Ascending aorta (tissue), 2 donors: ENCODE results near the gene CRIP3. TPM values are rescaled to one million over a fixed set of nuclear protein-coding genes. Genes with fewer than 3 reads are reported as not detected.

Experiments
- DNase-seq, 2 donors: peaks; one replicate each; pipeline ENCODE4 v3.0.0-alpha.2; 2019; ENCODE audit warnings: low spot score in 2 of 2
- H3K27ac ChIP-seq, 2 donors: fragments of 200-600 bp; sonication (generic); one replicate each; pipeline ENCODE4 v1.5.1; 2016 to 2017; ENCODE audit warnings: mild to moderate bottlenecking in 1 of 2
- H3K27me3 ChIP-seq: fragments of 200-600 bp; sonication (generic); one replicate; pipeline ENCODE4 v1.5.1; 2017
- H3K36me3 ChIP-seq, 2 donors: fragments of 200-600 bp; sonication (generic); one replicate each; pipeline ENCODE4 v1.5.1; 2016
- H3K4me1 ChIP-seq, 2 donors: fragments of 200-600 bp; sonication (generic); one replicate each; pipeline ENCODE4 v1.5.1; 2016 to 2017; ENCODE audit warnings: mild to moderate bottlenecking in 1 of 2
- H3K4me3 ChIP-seq, 2 donors: fragments of 200-600 bp; sonication (generic); one replicate each; pipeline ENCODE4 v1.5.1; 2016 to 2017; ENCODE audit warnings: mild to moderate bottlenecking in 1 of 2
- H3K9me3 ChIP-seq, 2 donors: fragments of 200-600 bp; sonication (generic); one replicate each; pipeline ENCODE4 v1.5.1; 2016
- CTCF ChIP-seq, 3 experiments: fragments of 200-600 bp in 2 of 3; fragments of 450-650 bp in 1 of 3; sonication (generic) in 2 of 3; IDR thresholded peaks; one replicate each; pipeline ENCODE4 v1.5.1; 2016 to 2019; ENCODE audit warnings: antibody characterized with exemption in 3 of 3, mild to moderate bottlenecking in 1 of 3, moderate library complexity in 1 of 3
- intact Hi-C: fragments of 100-400 bp; cut with DNase I; formaldehyde crosslinking; loops from one replicate; pipeline ENCODE4 v1.15.1; 2023
- total RNA-seq: library from RNA; depleted of rRNA; stranded (reverse); fragments of >200 nt; gene quantifications from one replicate; pipeline ENCODE4 v1.1.0, GENCODE V29; 2016

Gene CRIP3
- total RNA-seq, 1 donor from 2014 or later = not detected

GRCh38 chr6:43282060-43282459 is 26.6 kb downstream of the CRIP3 start:
- Histone ChIP-seq H3K27ac (no peak overlapping the region), H3K9me3 (no peaks in the 10 kb centered on the region), H3K4me1 (no peaks in the 10 kb centered on the region), H3K36me3 (no peaks in the 10 kb centered on the region), H3K4me3 (no peak overlapping the region), H3K27me3 (no peaks in the 10 kb centered on the region)
- intact Hi-C loops = no loop called here
- no peak for DNase-seq
- TF ChIP-seq CTCF (IDR thresholded peaks at IDR 0.05) = no peak

DNA sequence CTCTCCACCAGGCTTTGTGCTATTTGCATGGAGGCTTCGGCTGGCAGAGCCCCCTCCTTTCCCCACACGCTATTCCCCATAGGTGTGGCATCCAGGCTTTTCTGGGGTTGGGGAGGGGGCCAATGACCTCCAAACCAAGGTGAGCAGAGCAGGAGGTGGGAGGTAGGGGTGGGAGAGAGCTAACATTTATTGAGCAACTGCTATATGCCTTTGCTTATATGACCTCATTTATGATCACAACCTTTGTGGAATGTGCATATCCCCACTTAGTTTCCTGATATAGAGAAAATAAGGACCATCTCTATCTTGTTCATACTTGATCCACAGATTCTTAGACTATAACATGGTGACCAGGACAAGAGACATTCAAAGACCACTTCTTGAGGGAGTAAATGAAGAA is 28.4 kb downstream of the CRIP3 start:
- DNase-seq = no peak
- intact Hi-C loops = no loop called here
- Histone ChIP-seq H3K27me3 (peaks cover 5% of the 10 kb centered on the region), H3K9me3 (no peaks in the 10 kb centered on the region), H3K27ac (no peak overlapping the region), H3K4me3 (no peak overlapping the region), H3K4me1 (peaks cover 3 to 6% of the 10 kb centered on the region in 2 donors), H3K36me3 (no peaks in the 10 kb centered on the region)
- no peak for TF ChIP-seq CTCF (IDR thresholded peaks at IDR 0.05)

DNA sequence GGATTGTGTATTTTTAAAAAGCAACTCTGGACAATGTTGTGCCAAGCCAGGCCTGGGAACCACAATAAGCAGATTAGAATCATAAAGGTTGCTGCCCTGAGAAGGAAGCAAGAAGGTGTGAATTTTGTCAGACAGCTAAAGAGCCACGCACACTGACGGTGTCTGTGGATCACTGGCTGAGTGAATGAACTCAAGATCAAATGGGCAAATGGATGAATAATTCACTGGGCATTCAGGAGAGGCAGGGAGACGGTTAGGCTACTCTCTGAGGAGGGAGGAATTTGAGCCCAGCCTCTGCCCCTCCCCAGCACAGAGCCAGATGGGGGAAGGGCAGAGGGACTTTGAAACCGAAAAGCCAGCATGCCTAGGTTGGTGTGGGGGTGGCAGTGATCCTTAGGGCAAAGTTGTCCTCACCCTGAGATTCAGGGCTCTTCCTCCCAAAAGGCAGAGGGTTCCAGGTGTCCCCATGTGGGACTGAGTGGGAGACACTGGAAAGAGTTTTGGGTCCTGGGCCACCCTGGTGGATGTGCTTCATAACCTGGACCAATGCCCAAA is 30.0 kb downstream of the CRIP3 start:
- Histone ChIP-seq H3K9me3 (no peaks in the 10 kb centered on the region), H3K27ac (no peak overlapping the region), H3K36me3 (no peaks in the 10 kb centered on the region), H3K4me3 (no peak overlapping the region), H3K27me3 (peaks cover 5% of the 10 kb centered on the region), H3K4me1 (peaks cover 6 to 9% of the 10 kb centered on the region in 2 donors)
- intact Hi-C loops = no loop called here
- no peak for TF ChIP-seq CTCF (IDR thresholded peaks at IDR 0.05)
- no peak for DNase-seq

DNA sequence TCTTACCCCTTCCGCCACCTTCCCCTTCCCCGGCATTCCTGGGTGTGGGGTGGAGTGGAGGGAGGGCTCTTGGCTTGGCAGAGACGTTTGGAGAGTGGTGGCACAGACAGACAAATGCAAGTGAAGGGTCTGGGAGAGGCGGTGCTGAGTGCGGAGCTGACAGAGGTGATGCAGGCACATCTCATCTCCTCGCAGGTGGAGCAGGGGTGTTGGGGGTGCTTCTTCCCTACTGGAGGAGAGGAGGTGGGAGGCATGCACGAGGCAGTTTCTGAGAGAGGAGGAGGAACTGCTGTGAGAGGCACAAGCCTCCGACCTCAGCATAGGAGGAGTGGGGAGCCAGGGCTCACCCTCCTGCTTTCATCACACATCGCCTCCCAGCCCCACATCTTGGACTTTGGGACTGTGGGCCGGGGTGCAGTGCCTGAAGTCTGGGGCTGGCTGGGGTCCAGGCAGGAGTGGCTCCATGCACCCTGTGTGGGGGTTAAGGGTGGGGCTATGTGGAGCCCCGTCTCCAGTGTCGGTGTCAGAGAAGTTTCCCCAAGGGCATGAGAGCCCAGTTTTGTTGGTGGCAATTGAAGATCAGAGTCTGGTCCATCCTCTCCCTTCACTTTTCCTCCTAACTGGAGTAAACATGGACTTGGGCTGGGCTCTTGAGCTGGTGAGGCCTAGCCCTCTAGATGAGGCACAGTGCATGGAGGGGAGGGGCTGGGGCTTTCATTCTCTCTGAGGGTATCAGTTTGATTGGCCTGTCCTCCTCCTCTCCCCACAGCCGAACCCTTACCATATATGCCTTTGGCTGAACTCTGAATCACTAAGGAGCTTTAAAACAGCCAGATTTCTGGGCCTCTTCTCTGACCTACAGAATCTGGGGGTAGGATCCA is 30.7 kb downstream of the CRIP3 start:
- intact Hi-C loops = no loop called here
- no peak for TF ChIP-seq CTCF (IDR thresholded peaks at IDR 0.05)
- H3K27ac ChIP-seq = no peak overlapping the region

DNA sequence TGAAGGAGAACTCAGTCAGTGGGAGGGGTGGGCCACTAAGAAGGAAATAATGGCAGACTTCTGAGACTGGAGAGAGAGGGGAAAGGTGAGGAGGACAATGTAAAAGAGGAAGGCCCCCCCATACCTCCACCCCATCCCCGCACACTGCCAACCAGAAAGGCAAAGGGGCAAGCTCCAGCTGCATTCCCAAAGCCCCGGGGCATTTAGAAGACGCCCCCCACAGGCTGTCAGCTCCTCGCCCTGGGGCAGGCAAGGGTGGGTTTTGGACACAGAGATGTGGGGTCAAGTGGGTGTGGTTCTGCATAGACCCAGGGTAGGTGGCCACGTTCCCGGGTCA is 31.4 kb downstream of the CRIP3 start:
- intact Hi-C loops = no loop called here
- Histone ChIP-seq H3K27me3 (peaks cover 5% of the 10 kb centered on the region), H3K36me3 (no peaks in the 10 kb centered on the region), H3K27ac (no peak overlapping the region), H3K9me3 (no peaks in the 10 kb centered on the region), H3K4me3 (no peak overlapping the region), H3K4me1 (peaks cover 6 to 9% of the 10 kb centered on the region in 2 donors)
- no peak for DNase-seq
- no peak for TF ChIP-seq CTCF (IDR thresholded peaks at IDR 0.05)

More for the DNA sequence above, 30.7 kb downstream of the CRIP3 start:
- Histone ChIP-seq H3K4me1 (peaks cover 6 to 9% of the 10 kb centered on the region in 2 donors), H3K9me3 (no peaks in the 10 kb centered on the region), H3K36me3 (no peaks in the 10 kb centered on the region), H3K27me3 (peaks cover 5% of the 10 kb centered on the region), H3K4me3 (no peak overlapping the region)
- no peak for DNase-seq
